ENCODE results near the gene FAM174C.
A peak's percentile ranks its signal among the peaks of the same experiment; 100 is the strongest.

FAM174C gene

GRCh38 chr19:1269478-1270212, 5.7 kb upstream of the FAM174C start:
- peak overlapping the region; percentile 99 for H3K9ac ChIP-seq (ENCODE audit: low read depth, low read length)
- peaks cover 43% of the 10 kb centered on the region for H3K36me3 ChIP-seq (ENCODE audit: control insufficient read depth, insufficient read depth, low read length)
- peaks cover 15% of the 10 kb centered on the region for H3K4me1 ChIP-seq (ENCODE audit: control insufficient read depth, insufficient read depth, low read length)
- no peaks in the 10 kb centered on the region for H3K9me3 ChIP-seq (ENCODE audit: control insufficient read depth, insufficient read depth, low read length)
- H3K4me3 ChIP-seq (ENCODE audit: low read depth, low read length) = peak overlapping the region; percentile 94
- no peaks in the 10 kb centered on the region for H3K27me3 ChIP-seq (ENCODE audit: control insufficient read depth, insufficient read depth, low read length)

GRCh38 chr19:1270213-1270853, 5.0 kb upstream of the FAM174C start:
- Histone ChIP-seq H3K9ac (ENCODE audit: low read depth, low read length) (peak overlapping the region; percentile 99), H3K4me1 (ENCODE audit: control insufficient read depth, insufficient read depth, low read length) (peaks cover 9% of the 10 kb centered on the region)

DNA sequence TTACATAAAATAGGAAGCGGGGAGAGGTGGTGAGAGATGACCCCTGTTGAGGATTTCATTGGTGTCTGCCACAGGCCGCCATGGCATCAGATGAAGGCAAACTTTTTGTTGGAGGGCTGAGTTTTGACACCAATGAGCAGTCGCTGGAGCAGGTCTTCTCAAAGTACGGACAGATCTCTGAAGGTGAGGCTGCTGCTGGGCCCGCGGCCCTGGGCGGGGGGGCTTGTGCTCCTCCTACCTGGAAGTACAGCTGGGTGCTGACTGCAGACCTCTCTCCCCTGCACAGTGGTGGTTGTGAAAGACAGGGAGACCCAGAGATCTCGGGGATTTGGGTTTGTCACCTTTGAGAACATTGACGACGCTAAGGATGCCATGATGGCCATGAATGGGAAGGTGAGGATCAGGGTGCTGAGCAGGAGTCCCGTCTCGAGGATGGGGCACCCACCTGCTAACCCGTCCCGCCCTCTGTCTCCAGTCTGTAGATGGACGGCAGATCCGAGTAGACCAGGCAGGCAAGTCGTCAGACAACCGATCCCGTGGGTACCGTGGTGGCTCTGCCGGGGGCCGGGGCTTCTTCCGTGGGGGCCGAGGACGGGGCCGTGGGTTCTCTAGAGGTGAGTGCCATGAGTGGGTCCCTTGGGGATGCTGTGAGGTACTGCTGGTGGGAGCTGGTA, 4.3 kb upstream of the FAM174C start:
- H3K9me3 ChIP-seq (ENCODE audit: control insufficient read depth, insufficient read depth, low read length) = no peaks in the 10 kb centered on the region
- no peaks in the 10 kb centered on the region for H3K27me3 ChIP-seq (ENCODE audit: control insufficient read depth, insufficient read depth, low read length)
- H3K4me3 ChIP-seq (ENCODE audit: low read depth, low read length) = no peak overlapping the region
- H3K4me1 ChIP-seq (ENCODE audit: control insufficient read depth, insufficient read depth, low read length) = peaks cover 9% of the 10 kb centered on the region
- H3K36me3 ChIP-seq (ENCODE audit: control insufficient read depth, insufficient read depth, low read length) = peaks cover 45% of the 10 kb centered on the region
- H3K9ac ChIP-seq (ENCODE audit: low read depth, low read length) = peak overlapping the region; percentile 73

More at GRCh38 chr19:1270213-1270853, 5.0 kb upstream of the FAM174C start:
- H3K27me3 ChIP-seq (ENCODE audit: control insufficient read depth, insufficient read depth, low read length) = no peaks in the 10 kb centered on the region
- no peaks in the 10 kb centered on the region for H3K9me3 ChIP-seq (ENCODE audit: control insufficient read depth, insufficient read depth, low read length)
- H3K36me3 ChIP-seq (ENCODE audit: control insufficient read depth, insufficient read depth, low read length) = peaks cover 43% of the 10 kb centered on the region
- H3K4me3 ChIP-seq (ENCODE audit: low read depth, low read length) = peak overlapping the region; percentile 94

GRCh38 chr19:1271528-1272422, 3.6 kb upstream of the FAM174C start:
- no peak overlapping the region for H3K4me3 ChIP-seq (ENCODE audit: low read depth, low read length)
- H3K9me3 ChIP-seq (ENCODE audit: control insufficient read depth, insufficient read depth, low read length) = no peaks in the 10 kb centered on the region
- H3K27me3 ChIP-seq (ENCODE audit: control insufficient read depth, insufficient read depth, low read length) = no peaks in the 10 kb centered on the region
- peaks cover 45% of the 10 kb centered on the region for H3K36me3 ChIP-seq (ENCODE audit: control insufficient read depth, insufficient read depth, low read length)
- no peak overlapping the region for H3K9ac ChIP-seq (ENCODE audit: low read depth, low read length)
- H3K4me1 ChIP-seq (ENCODE audit: control insufficient read depth, insufficient read depth, low read length) = peaks cover 9% of the 10 kb centered on the region

DNA sequence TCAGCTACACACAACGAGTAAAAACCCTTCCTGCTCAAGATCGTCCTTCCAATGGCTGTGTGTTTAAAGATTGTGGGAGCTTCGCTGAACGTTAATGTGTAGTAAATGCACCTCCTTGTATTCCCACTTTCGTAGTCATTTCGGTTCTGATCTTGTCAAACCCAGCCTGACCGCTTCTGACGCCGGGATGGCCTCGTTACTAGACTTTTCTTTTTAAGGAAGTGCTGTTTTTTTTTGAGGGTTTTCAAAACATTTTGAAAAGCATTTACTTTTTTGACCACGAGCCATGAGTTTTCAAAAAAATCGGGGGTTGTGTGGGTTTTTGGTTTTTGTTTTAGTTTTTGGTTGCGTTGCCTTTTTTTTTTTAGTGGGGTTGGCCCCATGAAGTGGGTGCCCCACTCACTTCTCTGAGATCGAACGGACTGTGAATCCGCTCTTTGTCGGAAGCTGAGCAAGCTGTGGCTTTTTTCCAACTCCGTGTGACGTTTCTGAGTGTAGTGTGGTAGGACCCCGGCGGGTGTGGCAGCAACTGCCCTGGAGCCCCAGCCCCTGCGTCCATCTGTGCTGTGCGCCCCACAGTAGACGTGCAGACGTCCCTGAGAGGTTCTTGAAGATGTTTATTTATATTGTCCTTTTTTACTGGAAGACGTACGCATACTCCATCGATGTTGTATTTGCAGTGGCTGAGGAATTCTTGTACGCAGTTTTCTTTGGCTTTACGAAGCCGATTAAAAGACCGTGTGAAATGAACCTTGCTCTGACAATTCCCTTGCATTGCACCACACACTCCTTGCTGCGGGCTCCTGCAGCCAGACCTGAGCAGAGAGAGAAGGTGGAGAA, 2.7 kb upstream of the FAM174C start:
- Histone ChIP-seq H3K4me1 (ENCODE audit: control insufficient read depth, insufficient read depth, low read length) (peaks cover 9% of the 10 kb centered on the region), H3K36me3 (ENCODE audit: control insufficient read depth, insufficient read depth, low read length) (peaks cover 45% of the 10 kb centered on the region)

GRCh38 chr19:1273263-1274041, 1.9 kb upstream of the FAM174C start:
- H3K4me1 ChIP-seq (ENCODE audit: control insufficient read depth, insufficient read depth, low read length) = peaks cover 8% of the 10 kb centered on the region
- peak overlapping the region; percentile 4 for H3K9ac ChIP-seq (ENCODE audit: low read depth, low read length)
- H3K27me3 ChIP-seq (ENCODE audit: control insufficient read depth, insufficient read depth, low read length) = no peaks in the 10 kb centered on the region
- H3K9me3 ChIP-seq (ENCODE audit: control insufficient read depth, insufficient read depth, low read length) = no peaks in the 10 kb centered on the region
- peaks cover 45% of the 10 kb centered on the region for H3K36me3 ChIP-seq (ENCODE audit: control insufficient read depth, insufficient read depth, low read length)
- H3K4me3 ChIP-seq (ENCODE audit: low read depth, low read length) = no peak overlapping the region

More for the DNA sequence above, 2.7 kb upstream of the FAM174C start:
- H3K9ac ChIP-seq (ENCODE audit: low read depth, low read length) = peak overlapping the region; percentile 9
- H3K27me3 ChIP-seq (ENCODE audit: control insufficient read depth, insufficient read depth, low read length) = no peaks in the 10 kb centered on the region
- no peaks in the 10 kb centered on the region for H3K9me3 ChIP-seq (ENCODE audit: control insufficient read depth, insufficient read depth, low read length)
- no peak overlapping the region for H3K4me3 ChIP-seq (ENCODE audit: low read depth, low read length)

- H3K4me3 ChIP-seq (ENCODE audit: low read depth, low read length) = peak overlapping the region; percentile 55
- H3K4me1 ChIP-seq (ENCODE audit: control insufficient read depth, insufficient read depth, low read length) = peaks cover 5% of the 10 kb centered on the region
- H3K36me3 ChIP-seq (ENCODE audit: control insufficient read depth, insufficient read depth, low read length) = peaks cover 50% of the 10 kb centered on the region
- no peaks in the 10 kb centered on the region for H3K27me3 ChIP-seq (ENCODE audit: control insufficient read depth, insufficient read depth, low read length)
- no peaks in the 10 kb centered on the region for H3K9me3 ChIP-seq (ENCODE audit: control insufficient read depth, insufficient read depth, low read length)
- peak overlapping the region; percentile 88 for H3K9ac ChIP-seq (ENCODE audit: low read depth, low read length)
Observed at GRCh38 chr19:1274081-1274851, 1.1 kb upstream of the FAM174C start.

- Histone ChIP-seq H3K4me3 (ENCODE audit: low read depth, low read length) (peak overlapping the region; percentile 55), H3K9me3 (ENCODE audit: control insufficient read depth, insufficient read depth, low read length) (no peaks in the 10 kb centered on the region), H3K27me3 (ENCODE audit: control insufficient read depth, insufficient read depth, low read length) (no peaks in the 10 kb centered on the region), H3K36me3 (ENCODE audit: control insufficient read depth, insufficient read depth, low read length) (peaks cover 53% of the 10 kb centered on the region), H3K4me1 (ENCODE audit: control insufficient read depth, insufficient read depth, low read length) (peaks cover 5% of the 10 kb centered on the region), H3K9ac (ENCODE audit: low read depth, low read length) (peak overlapping the region; percentile 88)
Observed at GRCh38 chr19:1274852-1275259, 474 bp upstream of the FAM174C start.

DNA sequence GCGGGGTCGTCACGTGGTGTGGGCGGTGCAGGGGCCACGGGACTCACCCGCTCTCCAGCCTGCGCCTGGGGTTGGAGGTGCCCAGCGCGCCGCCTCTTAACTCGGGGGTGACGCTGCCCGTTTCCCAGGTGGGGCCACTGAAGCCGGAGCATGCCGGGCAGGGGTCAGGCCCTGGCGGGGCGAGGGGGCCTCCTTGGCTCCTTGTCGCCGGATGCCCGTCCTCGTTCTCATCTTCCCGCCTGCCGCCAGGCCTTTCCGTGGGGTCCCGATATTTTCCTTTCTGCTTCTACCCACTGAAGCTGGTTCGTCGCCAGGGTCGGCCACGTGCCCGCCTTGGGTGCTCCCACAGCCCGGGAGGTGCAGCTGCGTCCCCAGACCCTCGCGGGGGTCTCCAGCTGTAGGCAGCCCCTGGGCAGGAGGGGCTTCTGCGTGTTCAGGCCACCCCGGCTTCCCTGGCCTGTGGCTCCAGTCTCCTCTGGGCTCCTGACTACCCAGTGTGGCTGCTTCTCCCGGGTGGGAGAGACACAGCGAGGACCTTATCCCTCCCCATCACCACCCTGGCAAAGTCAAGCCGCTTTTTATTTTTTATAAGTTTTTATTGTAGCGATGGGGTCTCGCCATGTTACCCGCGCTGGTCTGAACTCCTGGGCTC, 772 bp downstream of the FAM174C start:
- peaks cover 47% of the 10 kb centered on the region for H3K36me3 ChIP-seq (ENCODE audit: control insufficient read depth, insufficient read depth, low read length)

More for the DNA sequence above, 772 bp downstream of the FAM174C start:
- Histone ChIP-seq H3K4me3 (ENCODE audit: low read depth, low read length) (peak overlapping the region; percentile 81), H3K27me3 (ENCODE audit: control insufficient read depth, insufficient read depth, low read length) (no peaks in the 10 kb centered on the region), H3K9me3 (ENCODE audit: control insufficient read depth, insufficient read depth, low read length) (no peaks in the 10 kb centered on the region), H3K4me1 (ENCODE audit: control insufficient read depth, insufficient read depth, low read length) (peaks cover 8% of the 10 kb centered on the region), H3K9ac (ENCODE audit: low read depth, low read length) (peak overlapping the region; percentile 79)

Data from iPS-15b (cell line).